ENCODE measurements around the gene RPL38. TPM values are rescaled to one million over a fixed set of nuclear protein-coding genes. Genes with fewer than 3 reads are reported as not detected.

RPL38 gene
- polyA plus RNA-seq, 6 donors from 2014 or later = 1,035 to 2,004 (median 1,907) TPM

GRCh38 chr17:74216505-74216904 lies 13.0 kb downstream of the RPL38 start:
- DNase-seq = no peak
- Mint-ChIP-seq H3K4me3 (peak overlapping the region in 2 of 8 donors; percentile 44 to 80), H3K27me3 (no peaks in the 10 kb centered on the region), H3K36me3 (no peaks in the 10 kb centered on the region), H3K27ac (peak overlapping the region in 1 of 6 donors; percentile 56), H3K4me1 (peaks cover 28 to 46% (median 41%) of the 10 kb centered on the region in 3 donors), H3K9me3 (peaks cover 0 to 5% (median 0%) of the 10 kb centered on the region in 7 donors)
- no peak for ATAC-seq (ENCODE audit: low read depth in 2 of 2)

DNA sequence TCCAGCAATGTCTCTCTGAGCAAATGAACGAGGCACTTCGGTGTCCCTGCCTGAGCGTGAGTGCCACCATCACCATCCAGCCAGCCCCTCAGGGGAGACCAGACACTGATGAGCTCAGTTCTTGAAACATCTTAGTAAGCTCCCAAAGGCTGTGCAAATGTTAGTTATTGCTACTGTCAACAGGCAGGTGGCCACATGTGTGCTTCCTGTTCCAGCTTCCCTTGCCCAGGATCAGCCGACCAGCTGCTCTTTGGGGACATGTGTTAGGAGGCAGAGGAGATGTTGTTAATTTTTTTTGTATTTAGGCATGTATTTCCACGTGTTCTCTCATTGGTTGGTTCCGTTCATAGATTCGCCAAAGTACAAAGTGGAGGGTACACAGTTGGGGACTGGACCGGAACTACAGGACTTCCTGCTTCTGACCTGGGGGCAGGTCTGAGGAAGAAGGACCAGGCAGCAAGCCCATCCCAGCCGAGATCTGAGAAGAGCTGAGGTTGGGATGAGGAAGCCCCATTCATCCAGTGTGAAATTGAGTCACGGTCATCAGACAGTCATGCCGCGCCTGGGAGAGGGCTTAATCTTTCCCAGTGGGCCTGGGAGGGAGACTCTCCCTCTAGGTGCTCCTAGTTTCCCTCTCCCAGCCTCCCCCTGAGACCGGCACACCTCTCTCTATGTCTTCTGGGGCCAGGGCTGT lies 13.7 kb downstream of the RPL38 start:
- Mint-ChIP-seq H3K4me3 (no peak overlapping the region), H3K4me1 (peaks cover 24 to 40% (median 35%) of the 10 kb centered on the region in 3 donors), H3K27ac (no peak overlapping the region), H3K36me3 (no peaks in the 10 kb centered on the region), H3K9me3 (peaks cover 0 to 5% (median 0%) of the 10 kb centered on the region in 7 donors), H3K27me3 (no peaks in the 10 kb centered on the region)
- ATAC-seq (ENCODE audit: low read depth in 2 of 2) = no peak
- no peak for DNase-seq

DNA sequence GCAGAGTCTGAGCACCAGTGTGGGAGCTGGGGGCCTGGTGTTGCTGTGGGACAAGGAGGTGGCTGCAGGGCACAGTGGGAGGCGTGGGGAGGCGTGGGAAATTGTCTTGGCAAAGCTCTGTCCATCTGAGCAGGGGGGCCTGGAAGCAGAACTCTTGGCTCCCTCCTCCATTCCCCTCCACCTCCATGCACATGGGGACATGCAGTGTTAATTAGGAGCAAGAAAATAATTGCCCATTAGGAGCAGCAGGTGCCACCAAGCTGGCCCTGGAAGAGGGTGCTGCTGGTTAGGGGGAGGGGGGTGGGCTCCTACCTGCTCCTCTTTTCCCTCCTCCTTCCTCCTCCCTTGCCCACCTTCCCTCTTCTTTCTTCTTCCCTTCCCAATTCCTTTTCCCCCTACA lies 14.4 kb downstream of the RPL38 start:
- H3K4me3 Mint-ChIP-seq = no peak overlapping the region
- no peak for ATAC-seq (ENCODE audit: low read depth in 2 of 2)
- H3K36me3 Mint-ChIP-seq = no peaks in the 10 kb centered on the region
- H3K4me1 Mint-ChIP-seq = peaks cover 17 to 33% (median 30%) of the 10 kb centered on the region in 3 donors
- H3K27me3 Mint-ChIP-seq = no peaks in the 10 kb centered on the region
- peaks cover 0 to 5% (median 0%) of the 10 kb centered on the region in 7 donors for H3K9me3 Mint-ChIP-seq
- no peak for DNase-seq
- no peak overlapping the region for H3K27ac Mint-ChIP-seq

DNA sequence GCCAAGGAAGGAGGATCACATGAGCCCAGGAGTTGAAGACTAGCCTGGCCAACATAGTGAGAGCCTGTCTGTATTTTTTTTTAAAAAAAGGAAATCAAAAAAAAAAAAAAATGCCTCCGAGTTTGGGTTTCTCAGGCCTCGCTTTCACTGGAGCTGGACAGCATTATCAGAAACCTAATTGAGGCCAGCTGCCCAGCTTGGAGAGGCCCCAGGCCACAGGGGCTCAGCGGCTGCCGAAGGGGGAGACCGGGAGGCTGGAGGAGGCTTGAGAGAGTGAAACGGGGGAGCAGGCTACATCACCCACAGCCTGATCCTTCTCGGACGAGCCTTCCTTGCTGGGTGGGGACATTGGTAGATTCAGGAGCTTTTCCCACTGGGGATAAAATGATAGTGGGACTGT lies 15.0 kb downstream of the RPL38 start:
- peaks cover 0 to 5% (median 0%) of the 10 kb centered on the region in 7 donors for H3K9me3 Mint-ChIP-seq
- DNase-seq (no peak), ATAC-seq (ENCODE audit: low read depth in 2 of 2) (no peak)
- H3K36me3 Mint-ChIP-seq = no peaks in the 10 kb centered on the region
- peaks cover 13 to 28% (median 25%) of the 10 kb centered on the region in 3 donors for H3K4me1 Mint-ChIP-seq
- H3K4me3 Mint-ChIP-seq = peak overlapping the region in 1 of 8 donors; percentile 15
- H3K27ac Mint-ChIP-seq = no peak overlapping the region
- H3K27me3 Mint-ChIP-seq = no peaks in the 10 kb centered on the region

DNA sequence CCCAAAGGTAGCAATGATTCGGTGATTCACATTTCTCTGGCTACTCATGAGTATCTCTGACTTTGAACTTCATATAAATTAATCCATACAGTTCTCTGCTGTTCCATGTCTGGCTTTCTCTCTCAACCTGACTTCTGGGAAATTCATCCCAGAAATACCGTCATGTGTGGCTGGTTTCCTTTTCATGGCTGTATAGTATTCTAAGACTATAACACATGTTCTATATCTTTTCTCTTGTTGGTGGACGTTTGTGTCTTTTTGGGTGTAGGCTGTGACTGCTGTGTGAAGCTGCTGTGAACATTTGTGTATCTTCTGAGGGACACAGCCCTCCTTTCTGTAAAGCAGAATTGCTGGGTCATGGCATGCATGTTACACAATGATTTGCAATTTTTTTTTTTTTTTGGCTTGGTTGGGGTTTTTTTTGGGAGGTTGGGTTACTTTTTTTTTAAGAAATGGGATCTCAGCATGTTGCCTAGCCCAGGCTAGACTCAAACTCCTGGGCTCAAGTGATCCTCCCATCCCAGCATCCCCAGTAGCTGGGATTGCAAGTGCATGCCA lies 16.2 kb downstream of the RPL38 start:
- no peaks in the 10 kb centered on the region for H3K36me3 Mint-ChIP-seq
- peak overlapping the region in 1 of 8 donors; percentile 28 for H3K4me3 Mint-ChIP-seq
- DNase-seq = no peak

GRCh38 chr17:74220219-74220618 lies 16.7 kb downstream of the RPL38 start:
- no peak overlapping the region for H3K27ac Mint-ChIP-seq
- peaks cover 0 to 5% (median 1%) of the 10 kb centered on the region in 7 donors for H3K9me3 Mint-ChIP-seq
- peaks cover 7 to 14% (median 12%) of the 10 kb centered on the region in 3 donors for H3K4me1 Mint-ChIP-seq
- DNase-seq (no peak), ATAC-seq (ENCODE audit: low read depth in 2 of 2) (no peak)
- H3K27me3 Mint-ChIP-seq = no peaks in the 10 kb centered on the region
- H3K4me3 Mint-ChIP-seq = no peak overlapping the region
- H3K36me3 Mint-ChIP-seq = peaks cover 0 to 1% of the 10 kb centered on the region in 2 donors

More for the DNA sequence above, 16.2 kb downstream of the RPL38 start:
- no peak for ATAC-seq (ENCODE audit: low read depth in 2 of 2)
- Mint-ChIP-seq H3K9me3 (peaks cover 0 to 5% (median 0%) of the 10 kb centered on the region in 7 donors), H3K4me1 (peaks cover 7 to 17% (median 16%) of the 10 kb centered on the region in 3 donors), H3K27ac (no peak overlapping the region), H3K27me3 (no peaks in the 10 kb centered on the region)

DNA sequence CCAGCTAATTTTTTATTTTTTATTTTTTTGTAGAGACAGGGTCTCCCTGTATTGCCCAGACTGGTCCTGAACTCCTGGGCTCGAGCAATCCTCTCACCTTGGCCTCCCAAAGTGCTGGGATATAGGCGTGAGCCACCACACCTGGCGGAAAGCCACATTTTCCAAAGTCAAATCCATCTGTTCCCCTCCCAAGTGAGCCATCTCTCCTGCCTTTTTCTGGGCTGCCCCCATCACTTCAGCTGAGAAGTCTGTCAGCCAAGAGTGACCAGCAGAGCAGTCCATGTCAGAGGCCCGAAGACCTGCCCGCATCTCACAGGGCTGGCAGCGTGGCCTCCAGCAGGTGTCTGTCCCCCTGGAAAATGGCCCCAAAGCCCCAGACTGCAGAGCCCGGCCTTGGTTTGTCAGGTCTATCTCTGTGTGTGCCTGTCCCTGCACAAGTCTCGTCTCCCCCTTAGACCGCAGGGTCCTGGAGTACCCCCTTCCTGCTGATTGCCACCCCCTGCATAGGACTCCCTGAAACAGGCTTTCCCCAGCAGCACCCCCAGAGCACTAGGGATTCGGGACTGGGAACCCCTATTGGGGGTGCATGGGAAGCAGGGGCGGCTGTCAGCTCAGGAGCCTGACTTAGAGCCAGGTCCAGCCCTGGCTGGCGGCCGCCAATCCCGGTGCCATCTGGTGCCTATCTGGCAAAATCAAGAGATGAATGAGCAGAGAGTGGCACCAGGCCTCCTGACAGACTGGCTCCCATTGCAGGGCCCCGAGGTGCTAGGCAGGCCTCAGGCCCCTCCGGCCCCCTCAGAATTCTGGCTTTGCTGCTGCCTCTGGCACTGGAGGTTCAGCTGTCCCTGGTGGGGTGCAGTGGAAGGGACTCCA lies 17.7 kb downstream of the RPL38 start:
- Mint-ChIP-seq H3K9me3 (peaks cover 0 to 5% (median 1%) of the 10 kb centered on the region in 7 donors), H3K36me3 (peaks cover 0 to 11% of the 10 kb centered on the region in 2 donors), H3K27ac (no peak overlapping the region), H3K4me3 (peak overlapping the region in 1 of 8 donors; percentile 40), H3K27me3 (no peaks in the 10 kb centered on the region), H3K4me1 (peaks cover 6 to 9% (median 7%) of the 10 kb centered on the region in 3 donors)
- ATAC-seq (ENCODE audit: low read depth in 2 of 2) (no peak), DNase-seq (no peak)

DNA sequence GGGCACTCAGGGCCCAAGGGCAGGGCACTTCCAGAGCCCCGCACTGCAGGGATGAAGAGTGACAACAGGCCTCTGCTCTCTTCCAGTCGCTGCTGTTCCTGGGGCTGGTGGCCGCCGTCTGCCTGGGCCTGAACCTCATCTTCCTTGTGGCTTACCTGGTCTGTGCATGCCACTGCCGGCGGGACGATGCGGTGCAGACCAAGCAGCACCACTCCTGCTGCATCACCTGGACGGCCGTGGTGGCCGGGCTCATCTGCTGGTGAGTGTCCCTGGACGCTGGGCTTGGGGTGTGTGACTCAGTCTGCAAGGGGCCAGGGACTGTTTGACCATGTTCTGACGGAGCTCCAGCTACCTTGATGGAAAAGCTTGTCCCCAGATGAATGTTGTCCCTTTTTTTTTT lies 18.9 kb downstream of the RPL38 start:
- no peaks in the 10 kb centered on the region for H3K4me1 Mint-ChIP-seq
- H3K36me3 Mint-ChIP-seq = peaks cover 0 to 13% of the 10 kb centered on the region in 2 donors
- no peaks in the 10 kb centered on the region for H3K27me3 Mint-ChIP-seq
- peaks cover 0 to 5% (median 1%) of the 10 kb centered on the region in 7 donors for H3K9me3 Mint-ChIP-seq
- ATAC-seq (ENCODE audit: low read depth in 2 of 2) (no peak), DNase-seq (no peak)
- no peak overlapping the region for H3K4me3 Mint-ChIP-seq
- no peak overlapping the region for H3K27ac Mint-ChIP-seq

GRCh38 chr17:74223901-74224300 lies 20.4 kb downstream of the RPL38 start:
- H3K4me1 Mint-ChIP-seq = no peaks in the 10 kb centered on the region
- ATAC-seq (ENCODE audit: low read depth in 2 of 2) (no peak), DNase-seq (no peak)
- no peaks in the 10 kb centered on the region for H3K27me3 Mint-ChIP-seq
- peak overlapping the region in 1 of 6 donors; percentile 28 for H3K27ac Mint-ChIP-seq
- peaks cover 0 to 5% (median 1%) of the 10 kb centered on the region in 7 donors for H3K9me3 Mint-ChIP-seq
- no peak overlapping the region for H3K4me3 Mint-ChIP-seq
- peaks cover 0 to 13% of the 10 kb centered on the region in 2 donors for H3K36me3 Mint-ChIP-seq

DNA sequence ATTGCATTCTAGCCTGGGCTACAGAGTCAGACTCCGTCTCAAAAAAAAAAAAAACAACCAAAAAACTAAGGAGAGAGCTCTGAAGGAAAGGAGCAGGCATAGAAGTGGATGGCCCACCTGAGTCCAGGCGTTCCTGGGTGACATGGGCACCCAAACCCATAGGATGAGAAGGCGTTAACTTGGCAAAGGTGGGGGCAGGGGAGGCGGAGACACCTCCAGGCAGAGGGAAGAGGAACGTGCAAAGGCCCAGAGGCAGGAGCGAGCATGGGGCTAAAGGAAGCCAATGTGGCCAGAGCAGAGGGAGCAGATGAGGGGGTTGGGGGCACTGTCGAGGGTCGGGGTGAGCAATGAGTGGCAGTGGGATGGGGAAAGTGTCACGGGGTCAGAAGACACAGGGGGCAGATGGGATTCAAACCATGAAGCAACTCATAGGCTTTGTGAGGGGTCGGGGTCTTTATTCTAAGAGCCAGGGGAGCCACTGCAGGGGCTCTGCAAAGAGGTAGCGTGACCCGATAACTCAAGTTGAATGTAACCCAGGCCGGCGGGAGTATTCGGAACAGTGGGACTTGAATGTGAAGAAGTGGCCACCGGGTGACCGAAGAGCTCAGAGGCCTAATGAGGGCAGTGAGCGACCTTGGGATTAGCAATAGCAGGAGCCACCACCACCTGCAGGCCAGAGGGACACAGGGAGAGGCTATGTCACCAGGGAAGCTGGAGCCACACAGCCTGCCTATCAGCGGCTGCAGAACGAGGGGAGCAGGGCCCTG lies 21.7 kb downstream of the RPL38 start:
- DNase-seq = no peak
- Mint-ChIP-seq H3K36me3 (peaks cover 0 to 13% of the 10 kb centered on the region in 2 donors), H3K27ac (no peak overlapping the region), H3K4me1 (no peaks in the 10 kb centered on the region), H3K27me3 (no peaks in the 10 kb centered on the region), H3K9me3 (peaks cover 0 to 1% (median 0%) of the 10 kb centered on the region in 7 donors), H3K4me3 (no peak overlapping the region)
- no peak for ATAC-seq (ENCODE audit: low read depth in 2 of 2)

- H3K4me3 Mint-ChIP-seq = no peak overlapping the region
- H3K9me3 Mint-ChIP-seq = peaks cover 0 to 1% (median 0%) of the 10 kb centered on the region in 7 donors
- no peaks in the 10 kb centered on the region for H3K27me3 Mint-ChIP-seq
- H3K4me1 Mint-ChIP-seq = no peaks in the 10 kb centered on the region
- peak overlapping the region in 1 of 6 donors; percentile 61 for H3K27ac Mint-ChIP-seq
- ATAC-seq (ENCODE audit: low read depth in 2 of 2) (no peak), DNase-seq (no peak)
- peaks cover 0 to 13% of the 10 kb centered on the region in 2 donors for H3K36me3 Mint-ChIP-seq
Measured at GRCh38 chr17:74226252-74226651, 22.8 kb downstream of the RPL38 start.

DNA sequence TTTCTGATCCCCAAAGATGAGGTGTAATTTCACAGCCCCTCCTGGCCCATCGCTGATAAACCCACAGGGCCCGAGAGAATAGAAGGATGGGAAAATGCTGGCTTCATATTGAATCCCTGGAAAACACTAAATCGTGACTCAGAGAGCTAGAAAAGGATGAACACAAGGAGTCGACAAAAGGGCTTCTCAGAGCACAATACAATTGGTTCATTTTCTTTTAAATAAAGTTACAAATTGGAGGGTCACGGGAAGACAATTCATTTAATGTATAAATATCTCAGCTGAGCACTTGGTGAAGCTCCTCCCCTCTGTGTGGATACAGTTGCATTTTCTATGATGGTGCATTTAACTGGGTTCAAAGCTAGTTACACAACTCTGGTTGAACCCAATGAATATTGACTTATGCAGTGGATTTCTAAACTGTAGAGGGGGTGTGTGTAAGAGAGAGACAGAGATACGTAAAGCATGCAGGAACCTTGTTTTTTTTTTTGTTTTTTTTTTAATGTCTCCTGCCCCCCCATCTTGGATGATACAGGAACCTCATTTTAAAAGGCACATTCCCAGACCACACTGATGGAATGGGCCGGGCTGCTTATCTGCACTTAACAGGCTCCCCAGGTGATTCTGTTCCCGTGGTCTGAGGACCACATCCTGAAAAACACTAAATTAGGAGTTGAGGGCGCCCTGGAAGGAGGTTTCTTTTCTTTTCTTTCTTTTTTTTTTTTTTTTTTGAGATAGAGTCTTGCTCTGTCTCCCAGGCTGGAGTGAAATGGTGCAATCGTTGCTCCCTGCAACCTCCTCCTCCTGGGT lies 24.0 kb downstream of the RPL38 start:
- no peak overlapping the region for H3K4me3 Mint-ChIP-seq
- peaks cover 0 to 1% (median 0%) of the 10 kb centered on the region in 7 donors for H3K9me3 Mint-ChIP-seq
- no peaks in the 10 kb centered on the region for H3K27me3 Mint-ChIP-seq
- ATAC-seq (ENCODE audit: low read depth in 2 of 2) (no peak), DNase-seq (no peak)
- peaks cover 0 to 13% of the 10 kb centered on the region in 2 donors for H3K36me3 Mint-ChIP-seq
- no peaks in the 10 kb centered on the region for H3K4me1 Mint-ChIP-seq
- H3K27ac Mint-ChIP-seq = peak overlapping the region in 2 of 6 donors; percentile 35 to 47

Measured in naive B cell (primary cell).